Measurements from ENCODE around the gene KPNA4.

KPNA4 gene

DNA sequence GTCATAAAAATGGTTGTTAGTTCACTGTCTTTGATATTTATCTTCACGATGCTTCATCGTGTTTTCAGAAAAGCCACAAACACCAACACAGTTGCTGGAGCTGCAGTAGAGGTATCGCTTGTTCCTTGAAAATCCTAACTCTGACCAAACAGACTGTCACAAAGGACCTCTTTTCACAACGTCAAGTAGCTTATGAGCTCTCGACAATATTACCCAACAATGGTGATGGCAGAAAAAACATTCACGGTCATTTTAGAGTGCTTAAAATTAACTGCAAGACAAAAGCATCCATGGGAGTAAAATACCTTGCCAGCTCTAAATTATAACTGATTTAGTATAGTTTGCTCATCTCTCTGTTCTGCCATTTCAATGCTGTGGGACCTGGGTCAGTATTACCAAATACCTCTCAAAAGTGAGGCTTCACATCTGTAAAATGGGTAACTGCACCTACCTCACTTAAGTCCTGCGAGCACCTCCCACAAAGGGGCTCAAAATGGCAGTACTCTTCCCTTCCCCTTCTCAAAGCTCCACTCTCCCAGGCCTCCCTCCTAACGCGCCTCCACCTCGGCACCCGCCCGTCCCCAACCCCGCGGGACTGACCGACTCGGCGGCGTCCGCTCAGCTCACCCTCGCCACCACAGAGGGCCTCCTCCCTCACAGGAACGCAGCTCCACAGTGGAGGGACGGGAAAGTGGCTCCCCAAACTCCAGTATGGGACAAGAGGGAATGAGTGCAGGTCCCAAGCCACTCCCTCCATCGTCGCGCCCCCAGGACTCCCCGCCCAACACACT is 116.3 kb downstream of the KPNA4 start:
- no peak for DNase-seq

DNA sequence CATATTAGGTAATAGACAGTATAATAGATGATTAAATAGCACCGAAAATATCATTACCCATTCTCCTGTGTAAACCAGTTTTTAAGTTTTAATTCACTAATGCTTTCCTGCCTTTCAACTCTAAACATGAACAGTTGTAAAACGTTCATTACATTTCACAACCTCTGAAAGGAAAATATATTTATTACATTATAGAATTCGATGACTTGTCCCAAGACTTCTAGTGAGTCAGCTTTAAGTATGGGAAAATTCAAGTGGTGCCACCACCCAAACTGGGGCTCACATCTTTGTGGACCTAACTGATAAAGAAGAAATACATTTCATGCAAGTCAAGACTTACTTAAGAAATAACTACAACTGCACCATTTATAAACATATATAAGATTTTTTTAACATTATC is 117.8 kb downstream of the KPNA4 start:
- DNase-seq, result no peak

DNA sequence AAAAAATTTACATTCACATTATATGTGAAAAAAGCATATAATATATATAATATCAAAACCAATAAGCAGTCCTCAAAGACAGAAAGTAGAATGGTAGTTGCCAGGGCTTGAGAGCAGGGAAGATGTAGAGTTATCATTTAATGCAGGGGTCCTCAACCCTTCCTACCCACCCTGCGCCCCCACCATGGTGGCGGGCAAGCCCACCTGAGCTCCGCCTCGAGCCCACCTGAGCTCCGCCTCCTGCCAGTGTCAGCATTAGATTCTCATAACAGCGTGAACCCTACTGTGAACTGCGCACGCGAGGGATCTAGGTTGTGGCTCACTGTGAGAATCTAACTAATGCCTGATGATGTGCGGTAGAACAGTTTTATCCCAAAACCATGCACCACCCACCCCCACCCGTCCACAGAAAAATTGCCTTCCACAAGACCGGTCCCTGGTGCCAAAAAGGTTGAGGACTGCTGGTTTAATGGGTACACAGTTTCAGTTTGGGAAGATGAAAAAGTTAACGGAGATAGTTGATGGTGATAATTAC is 118.8 kb downstream of the KPNA4 start:
- no peak for DNase-seq

DNA sequence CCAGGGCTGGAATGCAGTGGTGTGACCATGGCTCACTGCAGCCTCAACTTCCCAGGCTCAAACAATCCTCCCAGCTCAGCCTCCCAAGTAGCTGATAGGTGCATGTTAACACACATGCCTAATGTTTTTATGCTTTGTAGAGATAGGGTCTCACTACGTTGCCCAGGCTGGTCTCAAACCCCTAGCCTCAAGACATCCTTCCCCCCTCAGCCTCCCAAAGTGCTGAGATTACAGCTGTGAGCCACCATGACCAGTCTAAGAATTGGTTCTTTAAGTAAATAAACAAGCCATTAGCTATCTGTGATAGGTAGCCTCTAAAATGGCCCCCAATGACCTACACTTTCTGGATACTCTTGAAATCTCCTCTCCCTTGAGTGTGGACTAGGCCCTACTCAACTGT is 119.5 kb downstream of the KPNA4 start:
- DNase-seq, result no peak
